IPS-18c (cell line): ENCODE measurements around the gene RFX2.

Experiments used
- H3K4me3 ChIP-seq: 2 replicates; pipeline ENCODE4 v1.7.0; 2013; ENCODE audit warnings: low read depth, mild to moderate bottlenecking, low read length, moderate library complexity; ENCODE audit not compliant: insufficient read depth
- H3K9me3 ChIP-seq: one replicate; pipeline ENCODE4 v1.6.1; 2013; ENCODE audit warnings: mild to moderate bottlenecking, low read length, moderate library complexity; ENCODE audit not compliant: control insufficient read depth, insufficient read depth

RFX2 gene

DNA sequence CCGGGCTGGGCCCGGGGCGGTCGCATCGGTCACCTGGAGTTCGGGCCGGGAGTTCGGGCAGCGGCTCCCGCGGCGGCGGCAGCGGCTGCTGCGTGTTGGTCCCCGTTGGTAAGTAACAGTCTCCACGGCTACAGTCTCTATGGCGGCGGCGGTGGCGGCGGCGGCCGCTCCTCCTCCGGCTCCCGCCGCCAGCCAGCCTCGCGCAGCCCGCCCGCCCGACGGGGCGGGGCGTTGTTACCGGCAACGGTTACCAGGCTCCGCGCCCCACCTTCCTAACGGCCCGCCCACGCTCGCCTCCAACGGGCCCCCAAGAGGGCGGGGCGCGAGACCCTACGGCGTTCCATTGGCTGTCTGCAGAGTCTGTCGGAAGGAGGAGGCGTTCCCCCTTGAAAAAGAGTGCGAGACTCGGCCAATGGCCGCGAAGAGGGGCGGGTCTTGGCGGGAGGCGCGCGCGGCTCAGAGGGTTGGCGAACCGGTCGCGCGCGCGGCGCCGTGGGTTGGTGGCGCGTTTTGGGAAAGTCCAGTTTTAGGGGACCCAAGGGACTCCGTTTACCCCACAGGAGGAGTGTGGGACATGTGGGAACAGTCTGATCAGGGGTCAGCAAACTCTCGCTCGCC is at the start of gene RFX2:
RFX2 (minus strand) TSS at position 141 of the 618 bp plus-strand sequence. CDS start 63,004 bp downstream, outside the sequence.
- H3K9me3 ChIP-seq = no peaks in the 10 kb centered on the region
- H3K4me3 ChIP-seq = peak within 1 kb of the TSS; percentile 60

DNA sequence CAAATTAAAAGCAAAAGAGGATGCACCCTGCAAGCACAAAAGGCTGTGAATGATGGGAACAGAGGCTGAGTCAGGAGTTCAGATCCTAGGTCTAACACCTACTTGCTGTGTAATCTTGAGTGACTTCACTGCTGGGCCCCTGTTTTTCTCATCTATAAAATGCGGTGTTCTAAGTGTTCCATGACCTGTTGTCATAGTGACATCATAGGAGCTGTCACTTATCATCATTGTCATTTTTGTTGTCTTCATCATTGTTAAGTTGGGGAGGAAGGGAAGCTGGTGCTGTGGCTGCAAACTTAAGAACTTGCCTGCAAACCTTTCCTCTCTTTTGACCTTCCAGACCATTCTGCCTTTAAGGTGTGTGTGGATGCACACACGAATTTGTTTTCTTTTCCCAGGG is 45.7 kb upstream of the RFX2 start:
- Histone ChIP-seq H3K4me3 (no peak overlapping the region), H3K9me3 (peaks cover 3% of the 10 kb centered on the region)

DNA sequence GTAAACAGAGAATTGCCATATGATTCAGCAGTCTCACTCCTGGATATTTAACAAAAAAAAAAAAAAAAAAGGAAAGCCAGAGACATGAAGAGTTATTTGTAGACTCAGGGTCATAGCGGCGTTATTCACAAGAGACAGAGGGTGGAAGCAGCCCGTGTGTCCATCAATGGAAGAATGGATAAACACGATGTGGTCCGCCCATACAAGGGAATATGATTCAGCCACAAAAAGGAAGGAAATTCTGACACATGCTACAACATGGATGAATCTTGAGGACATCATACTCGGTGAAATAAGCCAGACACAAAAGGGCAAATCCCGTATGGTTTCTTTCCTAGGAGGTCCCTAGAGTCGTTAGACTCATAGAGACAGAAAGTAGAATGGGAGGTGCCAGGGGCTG is 40.0 kb upstream of the RFX2 start:
- H3K9me3 ChIP-seq = peaks cover 3% of the 10 kb centered on the region
- H3K4me3 ChIP-seq = no peak overlapping the region

DNA sequence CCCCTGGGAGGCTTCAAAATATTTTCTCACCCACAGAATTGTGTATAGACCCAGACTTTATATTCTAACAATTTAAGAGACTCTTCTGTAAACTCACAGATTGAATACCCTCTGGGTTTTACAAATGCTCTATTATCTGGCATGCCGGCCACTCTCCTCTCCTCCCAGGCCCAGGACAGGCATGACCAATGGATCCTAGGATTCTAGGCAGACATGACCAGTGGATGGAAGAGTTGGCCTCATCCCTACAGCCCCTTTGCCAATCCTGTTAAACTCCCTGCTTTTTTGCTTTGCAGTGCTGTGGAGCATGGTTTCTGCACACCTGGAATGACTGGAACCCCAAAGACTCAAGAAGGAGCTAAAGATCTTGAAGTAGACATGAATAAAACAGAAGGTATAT is 30.9 kb upstream of the RFX2 start:
- no peak overlapping the region for H3K4me3 ChIP-seq
- peaks cover 3% of the 10 kb centered on the region for H3K9me3 ChIP-seq

DNA sequence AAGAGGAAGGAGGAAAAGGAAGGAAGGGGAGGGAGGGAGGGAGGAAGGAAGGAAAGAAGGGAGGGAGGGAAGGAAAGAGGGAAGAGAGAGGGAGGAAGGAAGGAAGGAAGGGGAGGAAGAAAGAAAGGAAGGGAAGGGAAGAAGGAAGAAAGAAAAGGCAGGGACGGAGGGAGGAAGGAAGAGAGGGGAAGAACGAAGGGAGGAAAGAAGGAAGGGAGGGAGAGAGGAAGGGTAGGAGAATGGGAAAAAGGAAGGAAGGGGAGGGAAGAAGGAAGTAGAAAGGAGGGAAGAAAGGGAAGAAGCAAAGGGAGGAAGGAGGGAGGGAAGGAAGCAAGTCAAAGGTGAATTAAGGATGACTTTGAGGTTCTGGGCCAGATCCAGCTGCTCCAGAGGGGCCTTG is 28.2 kb upstream of the RFX2 start:
- no peak overlapping the region for H3K4me3 ChIP-seq
- H3K9me3 ChIP-seq = no peaks in the 10 kb centered on the region

DNA sequence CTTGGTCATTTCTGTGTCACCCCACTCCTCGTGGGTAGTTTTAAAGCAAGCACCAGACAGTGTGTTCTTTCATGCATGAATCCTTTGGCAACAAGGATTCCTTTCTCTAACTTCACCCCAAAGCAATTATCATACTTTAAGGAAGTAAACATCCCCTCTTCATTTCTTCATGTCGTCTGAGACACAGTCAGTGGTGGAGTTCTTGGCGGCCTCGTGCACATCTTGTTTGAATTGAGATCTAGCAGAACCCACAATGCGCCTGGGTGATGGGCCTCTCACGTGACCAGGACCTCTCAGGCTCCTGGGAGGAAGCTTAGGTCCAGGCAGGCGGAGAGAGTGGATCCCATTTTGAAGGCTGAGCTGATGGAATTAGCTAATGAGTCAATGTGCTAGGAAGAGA is 27.8 kb upstream of the RFX2 start:
- Histone ChIP-seq H3K9me3 (no peaks in the 10 kb centered on the region), H3K4me3 (no peak overlapping the region)

DNA sequence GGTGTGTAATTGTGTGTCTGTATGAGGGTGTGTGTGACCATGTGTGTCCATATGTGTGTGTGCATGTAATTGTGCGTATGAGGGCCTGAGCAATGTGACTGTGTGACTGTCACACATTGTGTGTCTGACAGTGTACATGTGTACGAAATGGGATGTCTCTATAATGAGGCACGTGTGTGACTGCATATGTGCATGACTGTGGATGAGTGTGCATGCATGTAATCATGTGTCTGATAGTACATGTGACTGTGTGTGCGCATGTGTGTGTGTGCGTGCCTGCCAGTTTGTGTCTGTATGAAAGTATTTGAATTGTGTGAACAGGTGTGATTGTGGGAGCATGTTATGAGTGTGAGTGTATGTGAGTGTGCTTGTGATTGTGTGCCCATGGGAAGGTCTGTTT is 22.9 kb upstream of the RFX2 start:
- Histone ChIP-seq H3K4me3 (no peak overlapping the region), H3K9me3 (peaks cover under 1% of the 10 kb centered on the region)

DNA sequence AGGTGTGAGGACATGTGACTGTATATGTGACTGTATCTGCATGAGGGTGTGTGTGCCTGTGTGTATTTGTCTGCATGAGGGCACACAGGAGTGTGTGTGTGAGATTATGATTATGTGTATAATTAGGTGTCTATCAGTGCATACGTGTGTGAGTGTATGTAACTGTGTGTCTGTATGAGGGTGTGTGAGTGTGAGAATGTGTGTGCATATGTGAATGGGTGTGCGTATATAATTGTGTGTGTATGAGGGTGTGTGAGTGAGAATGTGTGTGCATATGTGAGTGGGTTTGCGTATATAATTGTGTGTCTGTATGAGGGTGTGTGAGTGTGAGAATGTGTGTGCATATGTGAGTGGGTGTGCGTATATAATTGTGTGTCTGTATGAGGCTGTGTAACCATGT is 22.2 kb upstream of the RFX2 start:
- H3K4me3 ChIP-seq = no peak overlapping the region
- peaks cover 4% of the 10 kb centered on the region for H3K9me3 ChIP-seq

DNA sequence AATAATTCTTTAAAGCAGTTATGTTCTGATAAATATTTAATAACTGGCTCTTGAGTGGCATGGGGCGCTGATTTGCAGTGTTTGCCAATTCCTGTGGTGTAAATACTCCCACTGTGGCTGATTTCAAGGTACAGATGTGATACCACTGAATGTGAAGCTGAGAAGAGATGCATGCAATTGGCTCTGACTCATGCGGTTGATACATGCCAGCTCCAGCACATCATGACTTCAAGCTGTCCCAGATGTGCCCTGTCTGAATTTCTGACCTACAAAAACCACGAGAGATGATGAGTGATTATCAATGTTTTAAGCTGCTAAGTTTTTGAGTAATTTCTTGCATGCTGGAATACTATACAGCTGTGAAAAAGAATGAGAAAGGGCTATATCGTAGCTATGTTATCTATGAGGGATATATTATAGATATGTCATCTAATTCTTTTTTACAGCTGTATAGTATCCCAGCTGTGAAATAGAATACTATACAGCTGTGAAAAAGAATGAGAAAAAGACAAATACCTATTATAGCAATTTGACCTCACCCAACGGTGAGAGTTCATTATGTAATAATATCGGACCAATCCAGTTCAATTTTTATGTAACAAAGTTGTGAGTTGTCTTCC is 17.5 kb upstream of the RFX2 start:
- H3K9me3 ChIP-seq = peaks cover 6% of the 10 kb centered on the region

DNA sequence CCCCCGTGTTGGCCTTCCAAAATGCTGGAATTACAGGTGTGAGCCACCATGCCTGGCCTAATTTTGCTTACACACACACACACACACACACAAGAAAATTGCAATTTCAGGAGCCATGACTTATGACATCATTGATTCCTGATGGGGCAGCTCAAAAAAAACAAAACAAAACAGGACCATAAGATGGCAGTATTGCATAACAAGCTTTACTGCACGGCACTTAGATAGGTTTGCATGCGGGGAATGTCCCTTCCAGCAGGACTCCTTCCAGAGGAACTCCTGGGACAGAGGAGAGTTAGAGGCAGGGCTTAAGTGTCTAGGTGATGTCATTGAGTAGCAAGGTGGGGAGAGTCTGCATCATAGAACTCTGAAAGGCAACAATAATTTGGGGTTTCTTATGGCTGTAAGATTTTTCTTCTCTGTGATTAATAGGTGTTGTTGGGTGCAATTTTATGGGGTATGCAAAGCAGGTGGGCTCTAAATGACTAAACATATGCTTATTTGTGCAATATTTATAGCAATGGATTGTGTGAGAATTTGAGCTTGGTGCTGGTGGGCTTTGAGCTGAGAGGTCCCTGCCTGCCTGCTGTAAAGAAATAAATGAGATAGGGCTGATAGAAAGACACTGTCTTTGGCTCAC is 16.2 kb upstream of the RFX2 start:
- Histone ChIP-seq H3K4me3 (no peak overlapping the region), H3K9me3 (peaks cover 6% of the 10 kb centered on the region)

More for the DNA sequence above, 17.5 kb upstream of the RFX2 start:
- H3K4me3 ChIP-seq = no peak overlapping the region

DNA sequence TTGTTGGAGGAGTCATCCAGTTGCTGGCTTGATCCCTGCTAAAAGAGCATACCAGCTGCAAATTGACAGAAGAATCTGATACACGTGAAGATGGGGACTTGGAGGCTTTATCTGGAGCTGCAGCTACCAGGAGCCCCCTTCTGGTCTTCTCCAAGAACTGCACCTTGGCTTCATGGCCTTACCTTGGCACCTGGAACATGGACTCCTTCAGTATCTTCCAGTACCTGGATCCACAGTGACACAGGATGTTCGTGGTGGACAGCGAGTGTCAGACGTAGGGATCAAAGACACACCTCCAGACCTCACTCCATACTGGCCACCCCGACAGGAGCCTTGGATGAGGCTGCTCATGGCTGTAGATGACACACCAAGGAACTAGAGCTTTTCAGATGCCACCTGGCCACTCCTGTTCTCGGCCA is 15.3 kb upstream of the RFX2 start:
- Histone ChIP-seq H3K4me3 (no peak overlapping the region), H3K9me3 (peaks cover 6% of the 10 kb centered on the region)

DNA sequence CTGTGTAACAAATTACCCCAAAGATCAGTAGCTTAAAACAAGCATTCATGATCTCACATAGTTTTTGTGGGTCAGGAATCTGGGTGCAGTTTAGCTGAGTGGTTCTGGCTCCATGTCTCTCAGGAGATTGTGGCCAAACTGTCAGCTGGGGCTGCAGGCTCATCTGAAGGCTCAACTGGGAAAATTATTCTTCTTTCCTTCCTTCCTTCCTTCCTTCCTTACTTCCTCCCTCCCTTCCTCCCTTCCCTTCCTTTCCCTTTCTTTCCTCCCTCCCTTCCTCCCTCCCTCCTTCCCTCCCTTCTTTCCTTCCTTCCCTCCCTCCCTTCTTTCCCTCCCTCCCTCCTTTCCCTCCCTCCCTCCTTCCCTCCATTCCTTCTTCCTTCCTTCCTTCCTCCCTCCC is 8.7 kb upstream of the RFX2 start:
- H3K4me3 ChIP-seq = no peak overlapping the region
- no peaks in the 10 kb centered on the region for H3K9me3 ChIP-seq

DNA sequence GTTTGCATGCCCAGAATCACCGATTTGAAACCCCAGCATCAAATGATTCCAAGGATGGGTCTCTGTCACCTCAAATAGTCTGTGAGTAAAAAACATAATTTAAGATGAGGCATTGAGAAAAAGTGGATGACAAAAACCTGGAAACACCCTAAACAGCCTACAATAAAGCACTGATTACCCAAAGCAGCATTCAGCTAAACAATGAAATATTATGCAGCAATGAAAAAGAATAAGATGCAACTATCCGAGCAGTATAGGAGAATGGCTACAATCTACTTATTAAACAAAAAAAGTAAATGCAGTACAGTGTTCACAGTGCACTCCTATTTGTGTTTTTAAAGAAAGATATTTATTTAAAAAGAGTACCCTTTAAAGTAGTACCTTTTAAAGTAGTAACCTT is 7.7 kb upstream of the RFX2 start:
- Histone ChIP-seq H3K4me3 (no peak overlapping the region), H3K9me3 (no peaks in the 10 kb centered on the region)

DNA sequence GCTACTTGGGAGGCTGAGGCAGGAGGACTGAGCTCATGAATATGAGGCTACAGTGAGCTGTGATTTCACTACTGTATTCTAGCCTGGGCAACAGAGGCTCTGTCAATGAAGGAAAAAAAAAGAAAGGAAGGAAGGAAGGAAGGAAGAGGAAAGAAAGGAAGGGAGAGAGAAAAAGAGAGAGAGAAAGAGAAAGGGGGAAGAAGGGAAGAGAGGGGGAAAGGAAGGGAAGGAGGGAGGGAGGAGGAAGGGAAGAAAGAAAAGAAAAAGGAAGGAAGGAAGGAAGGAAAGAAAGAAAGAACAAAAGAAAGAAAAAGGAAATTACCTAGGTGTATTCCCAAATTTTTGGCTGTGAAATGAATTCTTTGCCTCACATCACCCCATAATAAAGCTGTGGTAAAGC is 7.2 kb upstream of the RFX2 start:
- Histone ChIP-seq H3K4me3 (no peak overlapping the region), H3K9me3 (no peaks in the 10 kb centered on the region)

DNA sequence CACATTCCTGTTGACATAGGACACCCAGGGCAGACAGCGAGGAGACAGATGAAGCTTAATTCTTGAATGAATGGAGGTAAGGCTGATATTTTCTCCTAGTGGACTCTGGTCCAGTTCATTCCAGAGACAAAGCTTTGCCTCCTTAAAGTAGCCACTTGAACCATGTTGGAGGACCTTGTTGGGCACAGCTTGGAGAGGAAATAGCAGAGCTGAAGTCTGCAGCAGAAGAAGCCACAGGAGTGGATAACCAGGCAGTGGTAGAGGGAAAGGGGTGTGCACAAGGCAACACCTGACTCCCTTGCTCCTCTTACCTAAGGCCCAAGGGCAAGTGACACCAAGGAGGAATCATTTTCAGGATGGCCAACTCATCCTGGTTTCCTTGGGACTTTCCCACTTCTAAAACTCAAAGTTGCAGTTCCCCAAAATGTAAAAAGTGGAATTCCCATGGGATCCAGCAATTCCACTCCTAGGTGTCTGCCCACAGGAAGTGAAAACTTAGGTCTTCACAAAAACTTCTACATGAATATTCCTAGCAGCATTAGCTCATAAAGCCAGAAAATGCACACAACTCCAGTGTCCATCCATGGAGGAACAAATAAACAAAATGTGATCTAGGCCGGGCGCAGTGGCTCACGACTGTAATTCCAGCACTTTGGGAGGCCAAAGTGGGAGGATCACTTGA is 6.6 kb upstream of the RFX2 start:
- Histone ChIP-seq H3K4me3 (no peak overlapping the region), H3K9me3 (no peaks in the 10 kb centered on the region)

DNA sequence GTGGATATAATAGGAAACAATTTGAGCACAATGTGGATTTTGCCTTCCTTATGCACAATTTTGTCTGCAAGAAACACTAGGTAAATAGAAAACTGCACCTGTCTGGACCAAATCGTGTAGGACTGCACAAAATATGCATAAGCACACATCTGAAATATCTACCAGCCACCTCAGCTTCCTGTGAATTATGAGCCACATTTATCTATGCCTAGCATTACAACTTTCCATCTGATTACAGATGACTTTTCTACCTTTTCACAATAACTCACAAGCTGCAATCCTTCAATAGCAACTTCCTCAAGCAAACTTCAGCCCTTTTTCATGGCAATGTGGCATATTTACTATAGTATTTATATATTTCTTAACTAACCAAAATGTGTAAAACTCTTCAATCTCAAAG is 5.7 kb upstream of the RFX2 start:
- no peaks in the 10 kb centered on the region for H3K9me3 ChIP-seq

DNA sequence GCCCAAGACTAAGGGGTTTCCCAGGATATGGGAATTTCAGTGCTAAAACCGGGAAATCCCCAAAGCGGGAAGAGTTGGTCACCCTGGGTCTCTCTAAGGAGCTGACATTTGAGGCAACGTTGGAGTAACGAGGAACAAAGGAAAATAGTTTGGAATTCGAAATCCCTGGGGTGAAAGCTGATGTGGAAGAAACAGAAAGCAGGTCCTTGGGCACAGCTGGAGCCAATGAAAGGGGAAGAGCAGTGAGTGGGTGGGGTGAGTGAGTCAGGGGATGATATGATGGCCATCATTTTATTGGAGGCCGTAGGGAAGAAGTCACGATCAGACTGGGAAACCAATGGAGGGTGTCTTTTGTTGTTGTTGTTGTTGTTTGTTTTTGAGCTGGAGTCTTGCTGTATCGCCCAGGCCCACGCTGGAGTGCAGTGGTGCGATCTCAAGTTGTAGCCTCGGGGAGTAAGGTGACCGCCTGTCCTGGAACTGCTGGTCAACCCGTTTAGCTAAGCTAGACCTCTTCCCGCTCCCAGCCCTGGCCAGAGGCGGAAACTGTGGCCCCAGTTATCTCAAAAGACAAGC is 3.4 kb upstream of the RFX2 start:
- Histone ChIP-seq H3K9me3 (no peaks in the 10 kb centered on the region), H3K4me3 (no peak overlapping the region)

More for the DNA sequence above, 5.7 kb upstream of the RFX2 start:
- no peak overlapping the region for H3K4me3 ChIP-seq

DNA sequence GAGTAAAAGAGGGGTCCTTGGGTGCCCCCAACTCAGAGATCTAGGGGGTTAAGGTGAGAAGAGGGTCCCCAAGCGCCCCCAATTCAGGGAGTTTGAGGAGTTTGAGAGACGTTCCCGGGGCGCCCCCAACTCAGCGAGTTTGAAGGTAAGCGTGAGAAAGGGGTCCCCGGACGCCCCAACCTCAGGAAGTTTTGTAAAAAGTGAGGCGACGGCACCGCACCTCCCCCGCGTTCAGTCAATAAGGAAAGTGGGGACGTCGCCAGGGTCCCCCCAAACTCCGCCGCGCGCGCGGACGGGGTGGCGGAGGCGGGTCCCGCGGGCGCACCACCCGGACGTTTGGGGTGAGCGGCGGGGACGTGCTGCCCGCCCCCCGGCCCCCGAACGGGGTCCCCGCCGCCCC is 353 bp downstream of the RFX2 start:
- Histone ChIP-seq H3K4me3 (peak overlapping the region; percentile 51), H3K9me3 (no peaks in the 10 kb centered on the region)
